Measurements from ENCODE around the gene SYT1. TPM values are rescaled to one million over a fixed set of nuclear protein-coding genes. Genes with fewer than 3 reads are reported as not detected.
A peak's percentile ranks its signal among the peaks of the same experiment; 100 is the strongest.

Gene SYT1
- total and polyA plus RNA-seq, 2 of the 8 experiments (the other 6 are each of a cell fraction or from before 2014, with no cell fraction given) = 11.0 to 34.6 TPM

GRCh38 chr12:78870539-78870938 lies 6.0 kb downstream of the SYT1 start:
- Histone ChIP-seq H3K9ac (replicated peaks in 1 of 4; ENCODE audit: extremely low read depth in 1 of 4, low read depth in 3 of 4, low read length in 3 of 4) (no peak overlapping the region), H3K14ac (ENCODE audit: insufficient read length) (no peak overlapping the region), H3K27ac (ENCODE audit: low read depth, low read length) (no peak overlapping the region), H3K18ac (ENCODE audit: extremely low read depth, low read length) (no peak overlapping the region), H4K20me1 (replicated peaks in 1 of 2; ENCODE audit: control insufficient read depth in 1 of 2, insufficient read depth in 2 of 2, low read length in 2 of 2) (peaks cover 0 to 2% of the 10 kb centered on the region in 2 experiments), H4K5ac (ENCODE audit: insufficient read length, low read depth, low read length) (no peak overlapping the region), H2BK15ac (ENCODE audit: low read length) (no peak overlapping the region), H3K79me2 (ENCODE audit: control insufficient read depth in 1 of 2, insufficient read depth in 2 of 2, low read length in 2 of 2) (peaks cover 0 to 96% of the 10 kb centered on the region in 2 experiments; a peak in 3 of 4 replicates), H2BK20ac (ENCODE audit: low read length) (no peak overlapping the region), H3K79me1 (ENCODE audit: low read depth, low read length) (no peaks in the 10 kb centered on the region), H3K23me2 (ENCODE audit: low read depth, low read length) (peaks cover 1% of the 10 kb centered on the region; the same call in 1 of the 2 replicates), H3K27me3 (replicated peaks in 1 of 4; ENCODE audit: control insufficient read depth in 3 of 4, extremely low read depth in 1 of 4, insufficient read depth in 3 of 4, low read length in 3 of 4) (no peaks in the 10 kb centered on the region), H3K4me1 (replicated peaks in 1 of 4; ENCODE audit: control insufficient read depth in 3 of 4, insufficient read depth in 4 of 4, low read length in 3 of 4) (peaks cover 0 to 4% (median 1%) of the 10 kb centered on the region in 4 experiments; a peak in 4 of 7 replicates), H3K56ac (replicated peaks; ENCODE audit: insufficient read length, low read depth, low read length) (no peak overlapping the region), H4K91ac (replicated peaks; ENCODE audit: insufficient read length, low read length) (no peak overlapping the region), H3K23ac (ENCODE audit: insufficient read length) (no peak overlapping the region), H3K4me2 (ENCODE audit: insufficient read depth in 1 of 2, low read depth in 2 of 2, low read length in 2 of 2) (no peak overlapping the region), H4K8ac (ENCODE audit: extremely low read depth, insufficient read depth, low read length) (no peak overlapping the region), H2BK120ac (replicated peaks; ENCODE audit: low read depth, low read length) (no peak overlapping the region), H3K4me3 (ENCODE audit: extremely low read depth in 1 of 4, insufficient read depth in 2 of 4, low read depth in 3 of 4, low read length in 4 of 4) (no peak overlapping the region), H2BK12ac (ENCODE audit: low read depth, low read length) (no peak overlapping the region), H3K4ac (replicated peaks; ENCODE audit: insufficient read length, low read depth, low read length) (no peak overlapping the region), H3K9me3 (ENCODE audit: insufficient read depth in 2 of 2, low read depth in 1 of 2, low read length in 1 of 2) (no peaks in the 10 kb centered on the region), H2AFZ (ENCODE audit: low read length) (no peak overlapping the region), H2BK5ac (ENCODE audit: low read depth, low read length) (no peak overlapping the region), H2AK5ac (ENCODE audit: low read depth, low read length) (no peak overlapping the region), H3K36me3 (ENCODE audit: control insufficient read depth in 2 of 4, insufficient read depth in 4 of 4, low read length in 3 of 4) (peaks cover 0 to 4% (median 0%) of the 10 kb centered on the region in 4 experiments; a peak in 1 of 8 replicates)
- 90% methylated on average over 3 of the region's 3 CpGs; no CpG with 5 or more reads in 1 of the 2 experiments for WGBS, 2 experiments (ENCODE audit: extremely low coverage in 1 of 2, insufficient coverage in 1 of 2, insufficient read length in 1 of 2, insufficient replicate concordance in 2 of 2, low coverage in 1 of 2, low lambda C conversion rate in 2 of 2, missing lambda C conversion rate in 1 of 2)
- FAIRE-seq = peak; percentile 32
- no peak for DNase-seq (ENCODE audit: low read depth in 1 of 2, low spot score in 2 of 2)
- CTCF ChIA-PET (ENCODE audit: partially characterized antibody) = no interaction called here
- POLR2A ChIA-PET (ENCODE audit: partially characterized antibody) = no interaction called here
- TF ChIP-seq BACH1 (IDR thresholded peaks at IDR 0.05; ENCODE audit: low read length) (no peak), EP300 (IDR thresholded peaks at IDR 0.05; ENCODE audit: borderline replicate concordance in 1 of 2, low read depth in 2 of 2, low read length in 2 of 2) (no peak), HDAC2 (IDR thresholded peaks at IDR 0.05; ENCODE audit: borderline replicate concordance in 1 of 2, low read depth in 2 of 2, low read length in 2 of 2) (no peak), POLR2A (IDR thresholded peaks at IDR 0.05; ENCODE audit: control extremely low read depth in 1 of 2, low read depth in 2 of 2, low read length in 2 of 2) (no peak), KDM1A (IDR thresholded peaks at IDR 0.05; ENCODE audit: borderline replicate concordance, low read length) (no peak), SP4 (IDR thresholded peaks at IDR 0.05; ENCODE audit: low read length) (no peak), ATF2 (IDR thresholded peaks at IDR 0.05; ENCODE audit: low read length) (no peak), CTCF (IDR thresholded peaks at IDR 0.05; ENCODE audit: control extremely low read depth in 1 of 3, insufficient read depth in 1 of 3, low read depth in 1 of 3, low read length in 3 of 3) (no peak), SAP30 (IDR thresholded peaks at IDR 0.05; ENCODE audit: insufficient read depth, insufficient replicate concordance, low read length) (no peak)

Data from H1 (cell line).